ENCODE data around the gene MAN2A2. TPM values are rescaled to one million over a fixed set of nuclear protein-coding genes. Genes with fewer than 3 reads are reported as not detected.

The MAN2A2 gene
- total RNA-seq, 2 experiments from 2014 or later = 11.6 to 12.2 TPM

- no peaks in the 10 kb centered on the region for H3K9me2 ChIP-seq (ENCODE audit: insufficient read depth, low read length)
- peaks cover 4% of the 10 kb centered on the region for H3K79me2 ChIP-seq (ENCODE audit: insufficient read depth, low read depth, low read length)
- DNase-seq (ENCODE audit: low spot score) = no peak
- ChIA-PET POLR2A (no interaction called here), CTCF (ENCODE audit: unreplicated experiment) (no interaction called here)
- TF ChIP-seq CTCF (conservative IDR thresholded peaks at IDR 0.05; ENCODE audit: low read length) (no peak), EZH2phosphoT487 (IDR thresholded peaks at IDR 0.05; ENCODE audit: borderline replicate concordance, low read depth, low read length) (no peak)
- H3K4me3 ChIP-seq (ENCODE audit: low read depth, low read length, poor library complexity, severe bottlenecking) = no peak overlapping the region
- no peak overlapping the region for H3K4me2 ChIP-seq (ENCODE audit: low read length)
- intact Hi-C loops (cut with micrococcal nuclease; ENCODE audit: unreplicated experiment) = no loop called here
- no peak overlapping the region for H3K27ac ChIP-seq (ENCODE audit: low read depth, low read length, poor library complexity, severe bottlenecking)
- no peak overlapping the region for H2AFZ ChIP-seq (ENCODE audit: low read length)
- H3K36me3 ChIP-seq (ENCODE audit: insufficient read depth, low read length) = peaks cover 70% of the 10 kb centered on the region
- BruUV-seq (replicated peaks) = no TSS peak
- no peaks in the 10 kb centered on the region for H4K20me1 ChIP-seq (ENCODE audit: insufficient read depth, low read length)
- no peaks in the 10 kb centered on the region for H3K9me3 ChIP-seq (ENCODE audit: low read length)
- H3K4me1 ChIP-seq (ENCODE audit: insufficient read depth, low read length, poor library complexity, severe bottlenecking) = peaks cover 9% of the 10 kb centered on the region
These were observed 47.6 kb downstream of the MAN2A2 start for GRCh38 chr15:90950676-90951075.

- no peak overlapping the region for H3K4me3 ChIP-seq (ENCODE audit: low read depth, low read length, poor library complexity, severe bottlenecking)
- H3K9me3 ChIP-seq (ENCODE audit: low read length) = no peaks in the 10 kb centered on the region
- H3K79me2 ChIP-seq (ENCODE audit: insufficient read depth, low read depth, low read length) = peaks cover 12% of the 10 kb centered on the region
- intact Hi-C loops (cut with micrococcal nuclease; ENCODE audit: unreplicated experiment) = no loop called here
- H2AFZ ChIP-seq (ENCODE audit: low read length) = no peak overlapping the region
- H3K36me3 ChIP-seq (ENCODE audit: insufficient read depth, low read length) = peaks cover 63% of the 10 kb centered on the region
- no peak for DNase-seq (ENCODE audit: low spot score)
- ChIA-PET POLR2A (interaction anchor here (6.1 kb wide), 1 partner anchor 19 kb away, joined by 58 read pairs; the partner anchor contains the start of genes HDDC3 and UNC45A), CTCF (ENCODE audit: unreplicated experiment) (interaction anchor here (0.6 to 3.9 kb wide), 2 partner anchors 20 to 81 kb away, joined by 3 to 41 read pairs; partner anchors contain the start of genes HDDC3 and UNC45A)
- TF ChIP-seq CTCF (conservative IDR thresholded peaks at IDR 0.05; ENCODE audit: low read length) (no peak), EZH2phosphoT487 (IDR thresholded peaks at IDR 0.05; ENCODE audit: borderline replicate concordance, low read depth, low read length) (no peak)
- H3K4me1 ChIP-seq (ENCODE audit: insufficient read depth, low read length, poor library complexity, severe bottlenecking) = peaks cover 18% of the 10 kb centered on the region
- H4K20me1 ChIP-seq (ENCODE audit: insufficient read depth, low read length) = no peaks in the 10 kb centered on the region
- H3K27ac ChIP-seq (ENCODE audit: low read depth, low read length, poor library complexity, severe bottlenecking) = no peak overlapping the region
- no peaks in the 10 kb centered on the region for H3K9me2 ChIP-seq (ENCODE audit: insufficient read depth, low read length)
- BruUV-seq (replicated peaks) = no TSS peak
- H3K4me2 ChIP-seq (ENCODE audit: low read length) = no peak overlapping the region
These were observed 50.0 kb downstream of the MAN2A2 start for GRCh38 chr15:90952901-90953677.

Measured in OCI-LY7 (cell line).